HCT116 (cell line): ENCODE measurements around the gene LRRC7. TPM values are rescaled to one million over a fixed set of nuclear protein-coding genes. Genes with fewer than 3 reads are reported as not detected.
"Not testable (repeated sequence)": the region's sequence is repeated elsewhere in the genome, so short reads cannot be mapped to it uniquely, and the experiment has no call there.

Source experiments
- ATAC-seq: fragments of 200-7000 bp; cut with Tn5 transposase; 2 replicates; pipeline ENCODE4 v1.9.1; 2020; ENCODE audit warnings: mild to moderate bottlenecking, moderate library complexity
- BruUV-seq: library from RNA; stranded (reverse); fragments of 400-500 nt; replicated peaks from 2 replicates; lab custom pipeline; 2021; lab: Mats Ljungman, UMichigan
- CTCF ChIA-PET: fragments of 300-600 bp; sonication (Branson Sonifier 250); formaldehyde crosslinking; loops from one replicate; lab custom pipeline; 2021; ENCODE audit warnings: antibody characterized with exemption; lab: Charles Lee
- POLR2A ChIA-PET: fragments of 300-600, 350-600 bp; sonication (Branson Sonifier 250); formaldehyde crosslinking; loops from one replicate; lab custom pipeline; 2021; ENCODE audit warnings: antibody characterized with exemption; lab: Charles Lee
- RAD21 ChIA-PET, 2 experiments: fragments of 300-600 bp; sonication (Branson Sonifier 250); formaldehyde crosslinking; loops; one replicate each; lab custom pipeline; 2023; ENCODE audit warnings: low total read pairs in 2 of 2; ENCODE audit not compliant: uncharacterized antibody in 2 of 2, unreplicated experiment in 2 of 2, low non-redundant PET in 1 of 2; lab: Charles Lee
- DNase-seq: peaks from one replicate; pipeline ENCODE4 v3.0.0-alpha.2; 2010; ENCODE audit warnings: low read depth, low spot score
- H2AFZ ChIP-seq: fragments of 200-600 bp; shearing (Covaris generic), sonication (generic); 2 replicates; pipeline ENCODE4 v1.6.1; 2017; ENCODE audit warnings: low read depth, mixed run types, mixed read lengths, antibody characterized with exemption, low read length; ENCODE audit not compliant: poor library complexity, severe bottlenecking
- H3K27ac ChIP-seq: 2 replicates; pipeline ENCODE4 v1.5.1; 2012; ENCODE audit warnings: low read depth, low read length
- H3K27me3 ChIP-seq: fragments of 200-600 bp; sonication (generic); 2 replicates; pipeline ENCODE4 v1.6.1; 2016; ENCODE audit warnings: mixed run types, low read length, mixed read lengths; ENCODE audit not compliant: insufficient read depth
- H3K36me3 ChIP-seq, 2 experiments: fragments of 200-500 bp in 1 of 2; fragments of 200-600 bp in 1 of 2; sonication (Bioruptor generic) in 1 of 2; sonication (generic) in 1 of 2; 2 replicates each; pipeline versions ENCODE4 v1.5.1 to v1.6.1; 2014 to 2016; ENCODE audit warnings: low read length in 2 of 2, inconsistent platforms in 1 of 2, mixed read lengths in 1 of 2, mixed run types in 1 of 2; ENCODE audit not compliant: insufficient read depth in 2 of 2, control insufficient read depth in 1 of 2
- H3K4me1 ChIP-seq, 2 experiments: fragments of 200-600 bp in 1 of 2; sonication (generic) in 1 of 2; 2 replicates each; pipeline versions ENCODE4 v1.5.1 to v1.6.1; 2012 to 2017; ENCODE audit warnings: low read length in 2 of 2, inconsistent platforms in 1 of 2, mild to moderate bottlenecking in 1 of 2, mixed read lengths in 1 of 2, mixed run types in 1 of 2, moderate library complexity in 1 of 2; ENCODE audit not compliant: insufficient read depth in 2 of 2, control insufficient read depth in 1 of 2
- H3K4me2 ChIP-seq: fragments of 200-600 bp; sonication (generic); 2 replicates; pipeline ENCODE4 v1.6.1; 2017; ENCODE audit warnings: mixed run types, low read length, mixed read lengths
- H3K4me3 ChIP-seq, 2 experiments: fragments of 200-600 bp in 1 of 2; sonication (generic) in 1 of 2; replicated peaks in 1 of 2; 2 replicates each; pipeline ENCODE4 v1.5.1; 2011 to 2016; ENCODE audit warnings: low read length in 2 of 2, control low read depth in 1 of 2, low read depth in 1 of 2, mild to moderate bottlenecking in 1 of 2, mixed read lengths in 1 of 2, mixed run types in 1 of 2
- H3K79me2 ChIP-seq: fragments of 200-600 bp; sonication (generic); 2 replicates; pipeline ENCODE4 v1.6.1; 2017; ENCODE audit warnings: mild to moderate bottlenecking, mixed run types, low read length, moderate library complexity, mixed read lengths; ENCODE audit not compliant: insufficient read depth
- H3K9ac ChIP-seq: fragments of 200-600 bp; sonication (generic); 2 replicates; pipeline ENCODE4 v1.6.1; 2016; ENCODE audit warnings: low read length, mixed read lengths
- H3K9me2 ChIP-seq: fragments of 200-600 bp; sonication (generic), shearing (Covaris generic); 2 replicates; pipeline ENCODE4 v1.6.1; 2017; ENCODE audit warnings: mixed run types, mild to moderate bottlenecking, moderate library complexity; ENCODE audit not compliant: insufficient read depth
- H3K9me3 ChIP-seq, 2 experiments: fragments of 200-500 bp in 1 of 2; fragments of 200-600 bp in 1 of 2; sonication (Bioruptor generic) in 1 of 2; sonication (generic) in 1 of 2; 2 replicates each; pipeline ENCODE4 v1.6.1; 2014 to 2017; ENCODE audit warnings: low read length in 2 of 2, mixed read lengths in 2 of 2, inconsistent platforms in 1 of 2, low read depth in 1 of 2, mild to moderate bottlenecking in 1 of 2, mixed run types in 1 of 2, moderate library complexity in 1 of 2; ENCODE audit not compliant: control insufficient read depth in 1 of 2, insufficient read depth in 1 of 2
- H4K20me1 ChIP-seq: fragments of 200-600 bp; sonication (generic), shearing (Covaris generic); 2 replicates; pipeline ENCODE4 v1.6.1; 2017; ENCODE audit warnings: mixed run types, mild to moderate bottlenecking, moderate library complexity; ENCODE audit not compliant: insufficient read depth
- ATF3 ChIP-seq: IDR thresholded peaks from 2 replicates; pipeline ENCODE4 v1.6.1; 2012
- EZH2phosphoT487 ChIP-seq: fragments of 200-600 bp; IDR thresholded peaks from 2 replicates; pipeline ENCODE4 v1.6.1; 2018; ENCODE audit warnings: antibody characterized with exemption, borderline replicate concordance
- JUND ChIP-seq: IDR thresholded peaks from 2 replicates; pipeline ENCODE4 v1.6.1; 2012
- MAX ChIP-seq: IDR thresholded peaks from 2 replicates; pipeline ENCODE4 v1.6.1; 2012
- SIN3A ChIP-seq: IDR thresholded peaks from 2 replicates; pipeline ENCODE4 v1.6.1; 2012; ENCODE audit warnings: low read depth
- SRF ChIP-seq: IDR thresholded peaks from 2 replicates; pipeline ENCODE4 v1.6.1; 2012; ENCODE audit warnings: low read depth
- ZBTB33 ChIP-seq: IDR thresholded peaks from 2 replicates; pipeline ENCODE4 v1.6.1; 2011; ENCODE audit warnings: mild to moderate bottlenecking, low read length, moderate library complexity; ENCODE audit not compliant: insufficient replicate concordance; ENCODE audit errors: extremely low read depth
- intact Hi-C: fragments of 100-400 bp; cut with micrococcal nuclease; formaldehyde crosslinking; loops from 2 replicates; pipeline ENCODE4 v1.10.0; 2022
- total RNA-seq: library from RNA; stranded (reverse); gene quantifications from one replicate; pipeline ENCODE4 v1.2.1, GENCODE V29; 2021; ENCODE audit not compliant: unreplicated experiment

The LRRC7 gene
- total RNA-seq, 1 experiment from 2014 or later, result not detected

GRCh38 chr1:70045581-70045980 lies 477.9 kb downstream of the LRRC7 start:
- H3K9ac ChIP-seq, CTCF ChIA-PET, H3K36me3 ChIP-seq, H3K27ac ChIP-seq, H2AFZ ChIP-seq, H3K4me3 ChIP-seq, intact Hi-C loops, BruUV-seq, H3K4me1 ChIP-seq, H4K20me1 ChIP-seq, H3K9me3 ChIP-seq, POLR2A ChIA-PET, DNase-seq, H3K79me2 ChIP-seq, H3K9me2 ChIP-seq, ATAC-seq, RAD21 ChIA-PET, H3K4me2 ChIP-seq: not testable (repeated sequence)
- H3K27me3 ChIP-seq, result peaks cover 28% of the 10 kb centered on the region

GRCh38 chr1:70048336-70049094 lies 480.8 kb downstream of the LRRC7 start:
- ChIA-PET CTCF (no interaction called here), RAD21 (no interaction called here), POLR2A (no interaction called here)
- Histone ChIP-seq H4K20me1 (no peaks in the 10 kb centered on the region), H3K27ac (no peak overlapping the region), H3K79me2 (no peaks in the 10 kb centered on the region), H3K4me2 (no peak overlapping the region), H3K9me3 (no peaks in the 10 kb centered on the region), H3K4me3 (no peak overlapping the region), H3K36me3 (no peaks in the 10 kb centered on the region), H3K9ac (no peak overlapping the region), H3K27me3 (peaks cover 37% of the 10 kb centered on the region), H3K9me2 (no peaks in the 10 kb centered on the region), H2AFZ (no peak overlapping the region), H3K4me1 (no peaks in the 10 kb centered on the region)
- no TSS peak for BruUV-seq
- TF ChIP-seq JUND (no peak), SIN3A (no peak), ATF3 (no peak), SRF (no peak), ZBTB33 (no peak), EZH2phosphoT487 (no peak), MAX (no peak)
- intact Hi-C loops, result no loop called here
- no peak for ATAC-seq
- no peak for DNase-seq
